Activated T-helper 9 cell treated with anti-CD3 and anti-CD28 coated beads, Interleukin-2, amount 50 U/mL, for 16 hours (primary cell): ENCODE measurements around the gene ADAMTS9.

Experiments used
- DNase-seq: peaks from one replicate; pipeline ENCODE4 v3.0.0-alpha.2; 2020; ENCODE audit warnings: low read depth

Gene ADAMTS9

GRCh38 chr3:64685331-64685799 is 2.4 kb downstream of the ADAMTS9 start:
- no peak for DNase-seq

- no peak for DNase-seq
Measured at GRCh38 chr3:64684715-64685261, 3.0 kb downstream of the ADAMTS9 start.

- DNase-seq: no peak
Measured at GRCh38 chr3:64681827-64682226, 6.0 kb downstream of the ADAMTS9 start.

DNA sequence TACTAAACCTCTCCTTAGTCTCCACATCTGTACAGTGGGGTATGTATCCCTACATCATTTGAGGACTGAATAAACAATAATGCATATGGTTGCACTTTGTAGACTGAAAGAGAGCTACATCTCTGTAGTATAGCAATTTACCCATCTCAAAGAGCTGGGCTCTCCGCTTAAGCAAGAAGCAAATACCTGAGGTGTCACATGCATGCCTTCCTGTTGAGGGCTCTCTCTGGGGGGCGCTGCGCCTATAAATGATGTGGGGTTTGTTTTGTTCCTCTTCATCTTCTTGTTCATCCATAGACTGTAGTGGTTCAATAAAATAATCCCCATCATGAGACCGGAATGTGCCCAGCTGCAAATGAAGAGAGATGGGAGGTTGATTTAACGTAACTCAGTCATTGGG is 6.8 kb downstream of the ADAMTS9 start:
- no peak for DNase-seq

DNA sequence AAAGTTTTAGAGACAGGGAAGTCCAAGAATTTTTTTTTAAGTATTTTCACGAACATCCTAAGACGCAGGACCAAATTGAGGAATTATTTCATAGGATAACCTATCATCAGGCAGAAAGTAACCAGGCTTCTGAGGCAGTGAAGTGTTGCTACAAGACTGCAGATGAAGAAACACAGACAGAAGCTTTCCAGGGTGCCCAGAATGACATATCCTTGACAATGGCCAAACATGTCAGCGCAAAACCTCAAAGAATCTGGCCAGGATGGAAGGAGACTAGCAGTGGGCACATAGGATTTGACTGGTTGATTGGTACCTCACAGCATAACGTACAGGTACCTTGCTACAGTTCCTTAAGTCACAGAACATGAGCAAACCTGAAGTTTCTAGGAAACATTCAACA is 7.5 kb downstream of the ADAMTS9 start:
- DNase-seq: no peak

DNA sequence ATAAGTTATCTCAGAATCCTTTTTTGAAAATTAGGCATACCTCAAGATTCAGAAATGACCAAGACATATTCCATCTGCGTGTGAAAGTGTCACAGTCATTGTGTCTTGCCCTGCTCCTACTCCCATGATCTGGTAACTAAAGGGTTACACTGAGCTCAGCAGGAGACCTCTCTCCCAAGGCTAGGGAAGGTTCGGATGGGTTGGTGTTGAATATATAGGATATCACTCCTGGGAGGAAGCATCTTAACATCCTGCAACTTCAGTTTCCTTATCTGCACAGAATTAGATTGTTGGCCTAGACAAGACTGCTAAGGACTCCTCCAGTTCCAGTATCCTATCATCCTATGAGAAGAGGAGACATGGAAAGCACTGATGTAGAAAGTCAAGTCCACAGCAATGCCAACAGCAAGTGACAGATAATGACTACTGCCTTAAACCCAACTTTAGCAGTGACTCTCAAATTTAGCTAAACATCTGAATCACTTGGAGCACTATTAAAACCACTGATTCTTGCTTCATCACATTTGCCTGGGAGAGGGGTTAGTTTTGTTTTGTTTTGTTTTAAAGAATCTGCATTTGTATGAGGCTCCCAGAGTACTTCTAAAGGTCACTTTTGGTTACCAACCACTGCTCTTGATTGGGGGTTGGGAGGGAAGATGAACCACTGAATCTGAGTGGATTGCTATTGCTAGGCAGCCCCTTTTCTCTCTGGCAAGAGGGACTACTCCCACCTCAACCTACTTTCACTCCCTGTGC is 9.7 kb downstream of the ADAMTS9 start:
- no peak for DNase-seq

DNA sequence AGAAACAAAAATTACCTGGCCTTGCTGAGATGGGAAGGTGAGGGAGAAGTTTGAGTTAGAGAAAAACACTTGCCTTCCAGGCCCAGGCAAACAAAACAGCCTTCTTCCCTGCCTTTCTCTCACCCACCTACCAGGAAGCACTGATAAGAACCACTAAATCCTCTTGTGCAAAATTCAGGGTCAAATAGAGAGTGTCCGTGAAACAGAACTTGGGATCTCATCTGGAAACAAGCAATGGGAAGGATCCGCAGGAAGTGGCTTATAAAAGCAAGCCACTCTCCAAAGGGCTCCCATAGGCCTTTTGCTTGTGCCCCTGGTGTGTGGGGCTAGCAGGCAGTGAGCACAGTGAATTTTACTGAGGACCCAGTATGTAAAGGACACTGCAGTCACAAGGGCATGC is 11.0 kb downstream of the ADAMTS9 start:
- DNase-seq: no peak

DNA sequence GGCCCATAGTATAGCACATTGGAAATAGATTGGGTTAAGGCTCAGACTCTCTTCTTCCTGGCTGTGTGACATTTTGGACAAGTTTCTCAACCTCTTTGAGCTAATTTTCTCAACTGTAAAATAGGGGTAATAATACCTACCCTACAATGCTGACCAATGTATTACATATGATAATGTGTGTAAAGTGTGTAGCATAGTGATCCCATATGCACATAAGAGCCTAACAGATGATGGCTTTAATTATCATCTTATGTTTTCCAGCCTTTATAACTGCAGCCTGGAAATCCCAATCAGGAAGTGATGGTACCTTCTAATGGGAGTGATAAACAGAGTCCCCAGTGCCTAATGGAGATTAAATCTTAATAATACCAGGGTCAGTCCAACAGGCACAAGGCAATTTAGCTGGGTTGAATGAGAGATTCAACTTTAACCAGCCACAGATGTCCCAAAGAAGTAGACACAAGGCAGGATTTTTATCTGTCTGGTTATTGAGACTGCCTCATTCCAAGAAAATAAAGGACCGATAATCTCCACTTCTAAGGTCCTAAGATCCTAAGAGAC is 12.0 kb downstream of the ADAMTS9 start:
- no peak for DNase-seq

DNA sequence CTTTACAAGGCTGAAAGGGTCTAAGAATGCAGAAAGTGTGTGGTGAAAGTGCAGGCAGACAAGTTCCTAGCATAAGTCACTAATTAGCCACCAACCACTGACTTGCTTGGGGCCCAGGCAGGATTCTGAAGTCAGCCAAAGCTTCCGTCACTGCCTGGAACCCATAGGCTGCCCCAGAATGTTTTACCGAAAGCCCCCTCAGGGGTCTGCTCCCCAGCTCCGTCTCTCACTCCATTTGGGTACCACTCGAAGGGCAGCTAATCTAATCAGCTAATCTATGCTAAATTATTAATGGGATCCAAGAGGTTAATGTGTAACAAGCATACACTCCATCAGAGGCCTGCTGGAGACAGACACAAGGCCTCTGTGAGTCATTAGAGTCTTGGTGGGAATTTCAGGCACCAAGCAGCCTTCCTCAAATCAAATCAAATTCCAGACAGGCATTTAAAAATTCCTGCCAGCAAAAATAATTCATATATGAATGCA is 13.2 kb downstream of the ADAMTS9 start:
- DNase-seq: no peak

DNA sequence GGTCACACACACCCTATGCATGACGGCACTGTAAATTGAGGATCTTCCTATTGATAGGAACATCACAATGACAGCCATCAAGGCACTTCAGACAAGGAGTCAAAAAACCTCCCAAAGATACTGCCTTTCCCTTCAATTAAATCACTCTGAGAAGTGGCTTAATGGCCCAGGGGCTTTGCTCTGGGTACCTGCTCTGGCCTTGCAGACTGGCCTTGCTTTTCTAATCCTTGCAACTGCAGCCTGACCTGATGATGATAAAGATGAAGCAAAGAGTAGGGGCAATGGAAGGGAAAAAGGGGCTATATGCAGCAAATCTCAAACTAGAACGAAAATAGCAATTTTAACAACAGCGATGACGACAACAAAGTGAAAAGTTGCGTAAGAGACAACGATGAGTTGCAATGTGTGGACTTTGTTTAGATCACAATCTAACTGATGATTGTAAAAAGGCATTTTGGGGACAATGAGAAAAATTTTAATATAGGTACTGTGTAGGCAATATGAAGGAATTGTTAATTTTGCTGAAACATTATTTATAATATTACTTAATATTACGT is 14.6 kb downstream of the ADAMTS9 start:
- DNase-seq: no peak

- DNase-seq: no peak
Measured at GRCh38 chr3:64668582-64669510, 19.0 kb downstream of the ADAMTS9 start.

DNA sequence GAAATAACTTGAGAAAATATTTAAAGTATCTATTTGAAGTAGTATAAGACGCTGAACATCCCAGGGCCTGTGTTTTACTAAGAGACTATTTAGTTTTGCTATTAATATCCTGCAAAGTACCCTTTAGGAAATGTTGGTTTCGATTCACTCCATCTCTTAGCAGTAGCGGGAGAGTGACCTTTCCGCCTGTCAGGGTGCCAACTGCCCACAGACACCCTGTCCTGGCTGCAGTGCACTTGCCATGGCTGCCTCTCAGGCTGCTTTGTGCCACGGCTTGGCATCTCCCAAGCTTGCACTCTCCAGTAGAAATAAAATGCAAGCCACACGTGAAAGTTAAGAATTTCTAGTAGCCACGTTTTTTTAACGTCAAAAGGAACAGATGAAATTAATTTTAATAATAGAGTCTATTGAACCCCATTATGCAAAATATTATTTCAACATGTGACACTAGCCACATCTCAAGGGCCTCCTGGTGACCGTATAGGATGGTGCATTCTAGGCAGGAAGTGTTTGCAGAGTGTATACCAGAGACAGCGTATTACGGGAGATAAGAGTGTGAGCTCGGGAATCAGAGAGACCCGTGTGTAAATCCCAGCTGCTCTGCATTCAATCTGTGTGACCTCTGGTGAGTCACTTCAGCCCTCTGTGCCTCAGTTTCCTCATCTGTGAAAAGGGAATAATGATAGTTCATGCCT is 19.8 kb downstream of the ADAMTS9 start:
- no peak for DNase-seq

- DNase-seq: no peak
Measured at GRCh38 chr3:64667138-64667537, 20.7 kb downstream of the ADAMTS9 start.

DNA sequence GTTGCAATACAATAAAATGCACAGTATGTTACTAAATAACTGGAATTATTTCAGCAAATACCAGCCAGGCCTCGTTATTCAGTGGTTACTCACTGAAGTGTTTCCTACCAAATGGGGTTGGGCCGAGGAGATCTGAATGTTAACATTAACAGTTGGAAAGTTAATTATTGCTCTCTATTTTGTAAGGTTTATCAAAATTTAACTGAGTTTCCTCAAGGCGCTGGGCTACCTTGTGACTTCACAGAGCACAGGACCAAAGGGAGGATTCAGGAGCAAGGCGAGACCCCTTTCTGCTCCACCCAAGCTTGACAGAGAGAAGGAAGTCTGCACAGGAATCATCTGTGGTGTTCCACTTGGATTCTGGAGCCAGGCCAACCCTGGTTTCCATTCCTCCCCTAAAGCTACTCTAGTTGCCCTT is 21.6 kb downstream of the ADAMTS9 start:
- DNase-seq: no peak

- DNase-seq: no peak
Measured at GRCh38 chr3:64664397-64664796, 23.4 kb downstream of the ADAMTS9 start.

- no peak for DNase-seq
Measured at GRCh38 chr3:64659617-64659978, 28.2 kb downstream of the ADAMTS9 start.

DNA sequence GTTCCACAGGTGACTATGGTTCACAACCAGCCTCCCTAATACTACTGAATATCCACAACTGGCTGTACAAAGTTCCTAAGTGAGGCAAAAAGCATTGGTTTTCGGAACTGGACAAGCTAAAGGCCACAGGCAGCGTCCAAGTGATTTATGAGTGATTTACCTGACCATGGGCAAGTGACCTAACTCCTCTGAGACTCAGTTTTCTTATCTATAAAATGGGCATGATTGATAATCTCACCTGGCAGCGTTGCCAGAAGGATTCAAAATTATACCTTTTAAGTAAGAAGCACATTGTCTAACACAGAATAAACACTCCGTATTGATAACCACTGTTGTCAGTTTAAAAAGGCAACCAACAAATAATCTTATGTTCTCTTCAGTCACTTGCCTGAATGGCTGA is 29.8 kb downstream of the ADAMTS9 start:
- DNase-seq: no peak

GRCh38 chr3:64656544-64656943 is 31.3 kb downstream of the ADAMTS9 start:
- DNase-seq: no peak

DNA sequence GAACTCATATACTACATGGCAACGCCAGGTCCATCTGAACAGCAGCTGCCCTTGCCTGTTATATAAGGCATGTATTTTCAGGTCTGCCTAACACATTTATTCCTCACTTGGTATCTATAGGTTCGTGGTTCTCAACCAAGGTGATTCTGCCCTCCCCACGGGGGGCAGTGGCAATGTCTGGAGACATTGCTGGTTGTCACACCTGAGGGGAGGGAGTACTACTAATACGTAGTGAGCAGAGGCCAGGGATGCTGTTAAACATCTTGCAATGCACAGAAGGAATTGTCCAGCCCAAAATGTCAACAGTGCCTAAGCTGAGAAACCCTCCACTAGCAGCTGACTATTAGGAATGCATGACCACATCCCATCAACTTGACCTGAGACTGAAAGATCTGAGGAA is 32.6 kb downstream of the ADAMTS9 start:
- DNase-seq: no peak

- no peak for DNase-seq
Measured at GRCh38 chr3:64654013-64654412, 33.8 kb downstream of the ADAMTS9 start.

- no peak for DNase-seq
Measured at GRCh38 chr3:64653101-64653500, 34.7 kb downstream of the ADAMTS9 start.
